Measurements from ENCODE around the gene STXBP4.

DNA sequence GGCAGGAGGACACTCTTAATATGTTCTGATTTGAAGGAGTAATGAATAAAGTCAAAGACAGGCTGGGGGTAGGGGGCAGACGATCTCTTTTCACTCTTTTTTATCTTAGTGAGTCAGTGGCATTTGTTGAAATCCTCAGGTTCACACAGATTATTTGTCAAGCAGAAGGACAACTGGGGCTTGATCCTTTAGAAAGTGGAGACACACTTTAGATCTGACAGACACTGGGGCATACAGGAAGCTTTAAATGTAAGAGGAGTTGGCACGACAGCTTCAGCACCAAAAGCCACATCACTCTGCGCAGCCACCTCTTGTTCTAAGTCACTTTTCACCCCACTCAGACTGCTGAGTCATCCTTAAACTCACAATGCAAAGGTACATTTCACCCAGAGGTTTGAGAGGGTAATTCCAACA is 121.5 kb downstream of the STXBP4 start:
- TF ChIP-seq, protein P1, sequence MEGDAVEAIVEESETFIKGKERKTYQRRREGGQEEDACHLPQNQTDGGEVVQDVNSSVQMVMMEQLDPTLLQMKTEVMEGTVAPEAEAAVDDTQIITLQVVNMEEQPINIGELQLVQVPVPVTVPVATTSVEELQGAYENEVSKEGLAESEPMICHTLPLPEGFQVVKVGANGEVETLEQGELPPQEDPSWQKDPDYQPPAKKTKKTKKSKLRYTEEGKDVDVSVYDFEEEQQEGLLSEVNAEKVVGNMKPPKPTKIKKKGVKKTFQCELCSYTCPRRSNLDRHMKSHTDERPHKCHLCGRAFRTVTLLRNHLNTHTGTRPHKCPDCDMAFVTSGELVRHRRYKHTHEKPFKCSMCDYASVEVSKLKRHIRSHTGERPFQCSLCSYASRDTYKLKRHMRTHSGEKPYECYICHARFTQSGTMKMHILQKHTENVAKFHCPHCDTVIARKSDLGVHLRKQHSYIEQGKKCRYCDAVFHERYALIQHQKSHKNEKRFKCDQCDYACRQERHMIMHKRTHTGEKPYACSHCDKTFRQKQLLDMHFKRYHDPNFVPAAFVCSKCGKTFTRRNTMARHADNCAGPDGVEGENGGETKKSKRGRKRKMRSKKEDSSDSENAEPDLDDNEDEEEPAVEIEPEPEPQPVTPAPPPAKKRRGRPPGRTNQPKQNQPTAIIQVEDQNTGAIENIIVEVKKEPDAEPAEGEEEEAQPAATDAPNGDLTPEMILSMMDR (IDR thresholded peaks at IDR 0.05): no peak
- TF ChIP-seq TEAD4 (CRISPR knock-in tag; IDR thresholded peaks at IDR 0.05): no peak
- TF ChIP-seq NFE2L1 (CRISPR knock-in tag; IDR thresholded peaks at IDR 0.05): no peak
- no peak for TF ChIP-seq FOXK1 (CRISPR knock-in tag; IDR thresholded peaks at IDR 0.05)
- TF ChIP-seq, protein P2, sequence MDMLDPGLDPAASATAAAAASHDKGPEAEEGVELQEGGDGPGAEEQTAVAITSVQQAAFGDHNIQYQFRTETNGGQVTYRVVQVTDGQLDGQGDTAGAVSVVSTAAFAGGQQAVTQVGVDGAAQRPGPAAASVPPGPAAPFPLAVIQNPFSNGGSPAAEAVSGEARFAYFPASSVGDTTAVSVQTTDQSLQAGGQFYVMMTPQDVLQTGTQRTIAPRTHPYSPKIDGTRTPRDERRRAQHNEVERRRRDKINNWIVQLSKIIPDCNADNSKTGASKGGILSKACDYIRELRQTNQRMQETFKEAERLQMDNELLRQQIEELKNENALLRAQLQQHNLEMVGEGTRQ (CRISPR knock-in tag; IDR thresholded peaks at IDR 0.05): no peak
- no peak for TF ChIP-seq ETV6 (CRISPR knock-in tag; IDR thresholded peaks at IDR 0.05)
- TF ChIP-seq, protein P3, sequence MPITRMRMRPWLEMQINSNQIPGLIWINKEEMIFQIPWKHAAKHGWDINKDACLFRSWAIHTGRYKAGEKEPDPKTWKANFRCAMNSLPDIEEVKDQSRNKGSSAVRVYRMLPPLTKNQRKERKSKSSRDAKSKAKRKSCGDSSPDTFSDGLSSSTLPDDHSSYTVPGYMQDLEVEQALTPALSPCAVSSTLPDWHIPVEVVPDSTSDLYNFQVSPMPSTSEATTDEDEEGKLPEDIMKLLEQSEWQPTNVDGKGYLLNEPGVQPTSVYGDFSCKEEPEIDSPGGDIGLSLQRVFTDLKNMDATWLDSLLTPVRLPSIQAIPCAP (CRISPR knock-in tag; IDR thresholded peaks at IDR 0.05): no peak
- TF ChIP-seq TCF7 (CRISPR knock-in tag; IDR thresholded peaks at IDR 0.05; ENCODE audit: low read depth): no peak
- TF ChIP-seq ZNF317 (CRISPR knock-in tag; IDR thresholded peaks at IDR 0.05; ENCODE audit: borderline replicate concordance, low read depth): no peak
- no peak for TF ChIP-seq CREB1 (CRISPR knock-in tag; IDR thresholded peaks at IDR 0.05)
- TF ChIP-seq NFYB (CRISPR knock-in tag; conservative IDR thresholded peaks at IDR 0.05; ENCODE audit: low read depth): no peak
- no peak for TF ChIP-seq ATF2 (CRISPR knock-in tag; IDR thresholded peaks at IDR 0.05; ENCODE audit: borderline replicate concordance, low read depth)
- TF ChIP-seq, protein P4, sequence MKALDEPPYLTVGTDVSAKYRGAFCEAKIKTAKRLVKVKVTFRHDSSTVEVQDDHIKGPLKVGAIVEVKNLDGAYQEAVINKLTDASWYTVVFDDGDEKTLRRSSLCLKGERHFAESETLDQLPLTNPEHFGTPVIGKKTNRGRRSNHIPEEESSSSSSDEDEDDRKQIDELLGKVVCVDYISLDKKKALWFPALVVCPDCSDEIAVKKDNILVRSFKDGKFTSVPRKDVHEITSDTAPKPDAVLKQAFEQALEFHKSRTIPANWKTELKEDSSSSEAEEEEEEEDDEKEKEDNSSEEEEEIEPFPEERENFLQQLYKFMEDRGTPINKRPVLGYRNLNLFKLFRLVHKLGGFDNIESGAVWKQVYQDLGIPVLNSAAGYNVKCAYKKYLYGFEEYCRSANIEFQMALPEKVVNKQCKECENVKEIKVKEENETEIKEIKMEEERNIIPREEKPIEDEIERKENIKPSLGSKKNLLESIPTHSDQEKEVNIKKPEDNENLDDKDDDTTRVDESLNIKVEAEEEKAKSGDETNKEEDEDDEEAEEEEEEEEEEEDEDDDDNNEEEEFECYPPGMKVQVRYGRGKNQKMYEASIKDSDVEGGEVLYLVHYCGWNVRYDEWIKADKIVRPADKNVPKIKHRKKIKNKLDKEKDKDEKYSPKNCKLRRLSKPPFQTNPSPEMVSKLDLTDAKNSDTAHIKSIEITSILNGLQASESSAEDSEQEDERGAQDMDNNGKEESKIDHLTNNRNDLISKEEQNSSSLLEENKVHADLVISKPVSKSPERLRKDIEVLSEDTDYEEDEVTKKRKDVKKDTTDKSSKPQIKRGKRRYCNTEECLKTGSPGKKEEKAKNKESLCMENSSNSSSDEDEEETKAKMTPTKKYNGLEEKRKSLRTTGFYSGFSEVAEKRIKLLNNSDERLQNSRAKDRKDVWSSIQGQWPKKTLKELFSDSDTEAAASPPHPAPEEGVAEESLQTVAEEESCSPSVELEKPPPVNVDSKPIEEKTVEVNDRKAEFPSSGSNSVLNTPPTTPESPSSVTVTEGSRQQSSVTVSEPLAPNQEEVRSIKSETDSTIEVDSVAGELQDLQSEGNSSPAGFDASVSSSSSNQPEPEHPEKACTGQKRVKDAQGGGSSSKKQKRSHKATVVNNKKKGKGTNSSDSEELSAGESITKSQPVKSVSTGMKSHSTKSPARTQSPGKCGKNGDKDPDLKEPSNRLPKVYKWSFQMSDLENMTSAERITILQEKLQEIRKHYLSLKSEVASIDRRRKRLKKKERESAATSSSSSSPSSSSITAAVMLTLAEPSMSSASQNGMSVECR (CRISPR knock-in tag; IDR thresholded peaks at IDR 0.05; ENCODE audit: borderline replicate concordance): no peak

Data from WTC11 (cell line).